CD14-positive monocyte (primary cell): Measurements from ENCODE around the gene SLC35E1. TPM values are rescaled to one million over a fixed set of nuclear protein-coding genes. Genes with fewer than 3 reads are reported as not detected.

ENCODE experiments used
- DNase-seq, 3 donors: peaks; one replicate each; pipeline ENCODE4 v3.0.0-alpha.2; 2011 to 2022
- H2AFZ ChIP-seq: 2 replicates; pipeline ENCODE4 v1.6.0; 2012; ENCODE audit warnings: mild to moderate bottlenecking, low read depth, low read length, inconsistent platforms; ENCODE audit not compliant: insufficient read depth, poor library complexity, severe bottlenecking
- H3K27ac ChIP-seq, 2 donors: 1 replicate in 1 of 2; 2 replicates in 1 of 2; pipeline ENCODE4 v1.5.1; 2012 to 2013; ENCODE audit warnings: low read length in 2 of 2, control low read depth in 1 of 2, inconsistent platforms in 1 of 2, low read depth in 1 of 2, mild to moderate bottlenecking in 1 of 2
- H3K27me3 ChIP-seq, 2 donors: one replicate each; pipeline versions ENCODE4 v1.6.0 to v1.6.1; 2011 to 2013; ENCODE audit warnings: low read length in 2 of 2; ENCODE audit not compliant: control insufficient read depth in 2 of 2, insufficient read depth in 2 of 2
- H3K36me3 ChIP-seq, 2 donors: replicated peaks in 1 of 2; 1 replicate in 1 of 2; 2 replicates in 1 of 2; pipeline versions ENCODE4 v1.5.1 to v1.6.1; 2012 to 2013; ENCODE audit warnings: low read length in 2 of 2, control low read depth in 1 of 2, inconsistent platforms in 1 of 2, mild to moderate bottlenecking in 1 of 2; ENCODE audit not compliant: insufficient read depth in 2 of 2, control insufficient read depth in 1 of 2
- H3K4me1 ChIP-seq, 2 donors: 1 replicate in 1 of 2; 2 replicates in 1 of 2; pipeline versions ENCODE4 v1.5.1 to v1.6.1; 2012 to 2013; ENCODE audit warnings: low read length in 2 of 2, control low read depth in 1 of 2, inconsistent platforms in 1 of 2, mild to moderate bottlenecking in 1 of 2, moderate library complexity in 1 of 2; ENCODE audit not compliant: insufficient read depth in 2 of 2, control insufficient read depth in 1 of 2
- H3K4me2 ChIP-seq: replicated peaks from 2 replicates; pipeline ENCODE3; 2012; ENCODE audit warnings: low read length, moderate library complexity, mild to moderate bottlenecking; ENCODE audit not compliant: poor library complexity, severe bottlenecking; ENCODE audit errors: extremely low read depth
- H3K4me3 ChIP-seq, 3 experiments: fragments of 200-600 bp in 1 of 3; sonication (generic) in 1 of 3; replicated peaks in 1 of 3; 1 replicate in 2 of 3; 2 replicates in 1 of 3; pipeline ENCODE4 v1.5.1; 2011 to 2013; ENCODE audit warnings: low read length in 3 of 3, mild to moderate bottlenecking in 3 of 3, control low read depth in 2 of 3, low read depth in 2 of 3, inconsistent platforms in 1 of 3, moderate library complexity in 1 of 3
- H3K79me2 ChIP-seq: 2 replicates; pipeline ENCODE4 v1.6.0; 2012; ENCODE audit warnings: mild to moderate bottlenecking, control low read depth, inconsistent platforms, low read length, moderate library complexity; ENCODE audit not compliant: insufficient read depth
- H3K9ac ChIP-seq: 2 replicates; pipeline ENCODE4 v1.6.0; 2017; ENCODE audit warnings: low read length, mild to moderate bottlenecking; ENCODE audit not compliant: insufficient read depth, poor library complexity, severe bottlenecking
- H3K9me3 ChIP-seq, 2 donors: replicated peaks in 1 of 2; 1 replicate in 1 of 2; 2 replicates in 1 of 2; pipeline versions ENCODE4 v1.5.1 to v1.6.1; 2012 to 2013; ENCODE audit warnings: low read length in 2 of 2, control low read depth in 1 of 2; ENCODE audit not compliant: control insufficient read depth in 1 of 2, insufficient read depth in 1 of 2
- H4K20me1 ChIP-seq: 2 replicates; pipeline ENCODE4 v1.6.0; 2012; ENCODE audit warnings: mild to moderate bottlenecking, low read length, control low read depth, moderate library complexity; ENCODE audit not compliant: insufficient read depth
- H3K27ac Mint-ChIP-seq, 7 donors: one replicate each; pipeline ENCODE4 v1.8.0; 2020; ENCODE audit warnings: mild to moderate bottlenecking in 7 of 7, mixed read lengths in 7 of 7, moderate library complexity in 6 of 7, inconsistent platforms in 2 of 7
- H3K27me3 Mint-ChIP-seq, 3 donors: one replicate each; pipeline ENCODE4 v1.8.0; 2021 to 2022; ENCODE audit warnings: low read depth in 3 of 3, mild to moderate bottlenecking in 3 of 3, mixed read lengths in 3 of 3, moderate library complexity in 3 of 3, inconsistent platforms in 1 of 3
- H3K36me3 Mint-ChIP-seq, 2 donors: one replicate each; pipeline ENCODE4 v1.8.0; 2020; ENCODE audit warnings: mixed read lengths in 2 of 2, inconsistent platforms in 1 of 2, mild to moderate bottlenecking in 1 of 2
- H3K4me1 Mint-ChIP-seq: one replicate; pipeline ENCODE4 v1.8.0; 2020; ENCODE audit warnings: mild to moderate bottlenecking, mixed read lengths
- H3K4me3 Mint-ChIP-seq, 2 donors: one replicate each; pipeline ENCODE4 v1.8.0; 2020; ENCODE audit warnings: mild to moderate bottlenecking in 2 of 2, mixed read lengths in 2 of 2, moderate library complexity in 1 of 2
- H3K9me3 Mint-ChIP-seq, 7 donors: one replicate each; pipeline ENCODE4 v1.8.0; 2020 to 2022; ENCODE audit warnings: mixed read lengths in 7 of 7, mild to moderate bottlenecking in 6 of 7, moderate library complexity in 6 of 7, inconsistent platforms in 2 of 7
- WGBS: methylation state at CpG from one replicate; pipeline ENCODE4 v1.1.5; 2013; ENCODE audit warnings: missing lambda C conversion rate; ENCODE audit not compliant: insufficient coverage; 5-methylcytosine and 5-hydroxymethylcytosine counted together
- intact Hi-C, 2 donors: fragments of 100-400 bp; cut with micrococcal nuclease; formaldehyde crosslinking; loops; one replicate each; pipeline versions ENCODE4 v1.15.0 to v1.15.1; 2023
- polyA plus RNA-seq, 3 donors: library from polyadenylated mRNA; depleted of rRNA in 1 of 3; unstranded in 2 of 3; stranded (reverse) in 1 of 3; fragments of 300-500 nt in 2 of 3; fragments of >200 nt in 1 of 3; fragmentation: Illumina TruSeq in 2 of 3; gene quantifications; 1 replicate in 2 of 3; 2 replicates in 1 of 3; pipeline ENCODE4 v1.2.3, GENCODE V29; 2012 to 2021
- TF ChIP-seq, protein P1 (sequence below): fragments of 200-600 bp; IDR thresholded peaks from one replicate; pipeline ENCODE4 v1.8.0; 2022; ENCODE audit warnings: antibody characterized with exemption, mild to moderate bottlenecking

Gene SLC35E1
- polyA plus RNA-seq, 3 donors, result 12.1 to 28.8 (median 13.5) TPM

DNA sequence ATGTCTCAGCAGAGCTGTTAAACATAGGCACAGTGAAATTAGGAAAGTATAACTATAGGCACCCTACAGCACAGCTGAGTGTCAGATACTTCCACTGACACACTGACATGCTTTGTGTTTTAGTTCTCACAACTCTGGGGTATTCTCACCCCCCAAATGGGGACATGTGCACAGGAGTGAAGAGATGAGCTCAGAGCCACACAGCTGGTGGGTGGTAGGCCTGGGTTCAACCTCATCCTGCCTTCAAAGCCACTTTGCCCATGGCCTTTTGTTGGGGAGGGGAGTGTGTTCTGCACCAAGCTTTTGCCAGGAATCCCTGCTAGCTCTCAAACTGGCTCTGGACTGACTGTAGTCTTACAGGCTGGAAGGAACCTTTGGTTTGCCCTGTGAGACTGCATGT, 1.7 kb upstream of the SLC35E1 start:
- Histone ChIP-seq H3K9me3 (no peaks in the 10 kb centered on the region), H3K27ac (peak overlapping the region in 1 of 2 donors; percentile 48), H3K79me2 (peaks cover 88% of the 10 kb centered on the region), H3K9ac (no peak overlapping the region), H3K27me3 (no peaks in the 10 kb centered on the region), H3K4me3 (peak overlapping the region in 1 of 3 experiments; percentile 99), H3K4me2 (peak overlapping the region; percentile 97), H2AFZ (no peak overlapping the region), H4K20me1 (peaks cover 67% of the 10 kb centered on the region), H3K4me1 (peaks cover 30 to 39% of the 10 kb centered on the region in 2 donors), H3K36me3 (peaks cover 37 to 69% of the 10 kb centered on the region in 2 donors)
- TF ChIP-seq, protein P1, sequence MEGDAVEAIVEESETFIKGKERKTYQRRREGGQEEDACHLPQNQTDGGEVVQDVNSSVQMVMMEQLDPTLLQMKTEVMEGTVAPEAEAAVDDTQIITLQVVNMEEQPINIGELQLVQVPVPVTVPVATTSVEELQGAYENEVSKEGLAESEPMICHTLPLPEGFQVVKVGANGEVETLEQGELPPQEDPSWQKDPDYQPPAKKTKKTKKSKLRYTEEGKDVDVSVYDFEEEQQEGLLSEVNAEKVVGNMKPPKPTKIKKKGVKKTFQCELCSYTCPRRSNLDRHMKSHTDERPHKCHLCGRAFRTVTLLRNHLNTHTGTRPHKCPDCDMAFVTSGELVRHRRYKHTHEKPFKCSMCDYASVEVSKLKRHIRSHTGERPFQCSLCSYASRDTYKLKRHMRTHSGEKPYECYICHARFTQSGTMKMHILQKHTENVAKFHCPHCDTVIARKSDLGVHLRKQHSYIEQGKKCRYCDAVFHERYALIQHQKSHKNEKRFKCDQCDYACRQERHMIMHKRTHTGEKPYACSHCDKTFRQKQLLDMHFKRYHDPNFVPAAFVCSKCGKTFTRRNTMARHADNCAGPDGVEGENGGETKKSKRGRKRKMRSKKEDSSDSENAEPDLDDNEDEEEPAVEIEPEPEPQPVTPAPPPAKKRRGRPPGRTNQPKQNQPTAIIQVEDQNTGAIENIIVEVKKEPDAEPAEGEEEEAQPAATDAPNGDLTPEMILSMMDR, result no peak
- no peak overlapping the region for H3K4me3 Mint-ChIP-seq
- H3K27ac Mint-ChIP-seq, result peak overlapping the region in 4 of 7 donors; percentile 8 to 72 (median 51)
- peaks cover 0 to 2% (median 0%) of the 10 kb centered on the region in 7 donors for H3K9me3 Mint-ChIP-seq
- peaks cover 32% of the 10 kb centered on the region for H3K4me1 Mint-ChIP-seq
- DNase-seq, result no peak
- intact Hi-C loops, result loop anchor here (2.0 to 5.0 kb wide), 3 partner anchors 13 to 53 kb away; partner anchors contain the start of gene MED26 (in 1 of the 2)
- peaks cover 42 to 58% of the 10 kb centered on the region in 2 donors for H3K36me3 Mint-ChIP-seq
- H3K27me3 Mint-ChIP-seq, result no peaks in the 10 kb centered on the region

- peak overlapping the region; percentile 97 to 99 (median 98) for H3K27ac Mint-ChIP-seq
- H3K4me1 Mint-ChIP-seq, result peaks cover 32% of the 10 kb centered on the region
- peaks cover 82% of the 10 kb centered on the region for H3K79me2 ChIP-seq
- H3K27me3 Mint-ChIP-seq, result no peaks in the 10 kb centered on the region
- H3K4me3 Mint-ChIP-seq, result peak overlapping the region; percentile 98 to 99
- no peak for DNase-seq
- peak overlapping the region; percentile 88 for H3K9ac ChIP-seq
- 77% methylated on average over 13 of the region's 13 CpGs for WGBS
- intact Hi-C loops, result loop anchor here (2.0 to 5.0 kb wide), 3 partner anchors 14 to 54 kb away; partner anchors contain the start of gene MED26 (in 1 of the 2)
- H3K27me3 ChIP-seq, result no peaks in the 10 kb centered on the region
- peaks cover 0 to 2% (median 0%) of the 10 kb centered on the region in 7 donors for H3K9me3 Mint-ChIP-seq
- H3K36me3 ChIP-seq, result peaks cover 34 to 69% of the 10 kb centered on the region in 2 donors
- H3K4me2 ChIP-seq, result peak overlapping the region; percentile 97
- peak overlapping the region; percentile 73 to 99 (median 90) for H3K4me3 ChIP-seq
- no peak overlapping the region for H2AFZ ChIP-seq
- H3K27ac ChIP-seq, result peak overlapping the region; percentile 68 to 98
- peaks cover 30 to 39% of the 10 kb centered on the region in 2 donors for H3K4me1 ChIP-seq
- TF ChIP-seq, protein P1, result no peak
- peaks cover 61% of the 10 kb centered on the region for H4K20me1 ChIP-seq
- no peaks in the 10 kb centered on the region for H3K9me3 ChIP-seq
- H3K36me3 Mint-ChIP-seq, result peaks cover 44 to 60% of the 10 kb centered on the region in 2 donors
Observed at GRCh38 chr19:16573296-16573695, 1.1 kb upstream of the SLC35E1 start.
